Activated naive CD8-positive, alpha-beta T cell treated with anti-CD3 and anti-CD28 coated beads, Interleukin-2, amount 50 U/mL, for 24 hours (primary cell): ENCODE results near the gene XCR1.
"Not testable (repeated sequence)": the region's sequence is repeated elsewhere in the genome, so short reads cannot be mapped to it uniquely, and the experiment has no call there.

Source experiments
- ATAC-seq: fragments of 150-1000 bp; cut with Tn5 transposase; one replicate; pipeline ENCODE4 v1.10.0; 2021
- DNase-seq: peaks from one replicate; pipeline ENCODE4 v3.0.0; 2021
- H3K27ac Mint-ChIP-seq: one replicate; pipeline ENCODE4 v1.8.0; 2021; ENCODE audit warnings: mild to moderate bottlenecking, mixed read lengths
- H3K27me3 Mint-ChIP-seq: one replicate; pipeline ENCODE4 v1.8.0; 2021; ENCODE audit warnings: mixed read lengths
- H3K36me3 Mint-ChIP-seq: one replicate; pipeline ENCODE4 v1.8.0; 2021; ENCODE audit warnings: low read depth, mixed read lengths
- H3K4me1 Mint-ChIP-seq: one replicate; pipeline ENCODE4 v1.8.0; 2021; ENCODE audit warnings: mixed read lengths
- H3K4me3 Mint-ChIP-seq: one replicate; pipeline ENCODE4 v1.8.0; 2021; ENCODE audit warnings: mild to moderate bottlenecking, moderate library complexity, mixed read lengths
- H3K9me3 Mint-ChIP-seq: one replicate; pipeline ENCODE4 v1.8.0; 2021; ENCODE audit warnings: mixed read lengths

Gene XCR1

DNA sequence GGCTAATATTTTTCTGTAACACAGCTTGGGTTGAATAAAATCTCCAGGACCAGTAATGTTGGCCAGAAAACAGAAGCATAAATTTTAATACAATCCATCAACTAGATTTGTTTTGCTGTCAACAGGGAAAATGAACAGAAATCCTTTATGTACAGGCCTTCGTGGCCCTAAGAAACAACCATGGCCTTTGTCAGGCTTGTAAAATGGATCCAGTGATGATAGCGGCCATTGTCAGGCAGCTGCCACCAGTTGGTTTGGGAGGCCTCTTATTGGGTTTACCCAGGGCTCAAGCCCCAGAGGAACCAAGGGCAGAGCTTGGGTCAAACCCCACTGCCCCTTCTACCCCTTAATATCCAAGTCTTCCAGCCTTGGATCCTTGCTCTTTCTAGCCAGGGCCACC lies 26.1 kb downstream of the XCR1 start:
- DNase-seq = no peak
- no peak overlapping the region for H3K27ac Mint-ChIP-seq
- peaks cover 8% of the 10 kb centered on the region for H3K27me3 Mint-ChIP-seq
- H3K4me1 Mint-ChIP-seq = peaks cover 5% of the 10 kb centered on the region
- no peaks in the 10 kb centered on the region for H3K36me3 Mint-ChIP-seq
- H3K4me3 Mint-ChIP-seq = no peak overlapping the region
- H3K9me3 Mint-ChIP-seq = no peaks in the 10 kb centered on the region
- no peak for ATAC-seq

DNA sequence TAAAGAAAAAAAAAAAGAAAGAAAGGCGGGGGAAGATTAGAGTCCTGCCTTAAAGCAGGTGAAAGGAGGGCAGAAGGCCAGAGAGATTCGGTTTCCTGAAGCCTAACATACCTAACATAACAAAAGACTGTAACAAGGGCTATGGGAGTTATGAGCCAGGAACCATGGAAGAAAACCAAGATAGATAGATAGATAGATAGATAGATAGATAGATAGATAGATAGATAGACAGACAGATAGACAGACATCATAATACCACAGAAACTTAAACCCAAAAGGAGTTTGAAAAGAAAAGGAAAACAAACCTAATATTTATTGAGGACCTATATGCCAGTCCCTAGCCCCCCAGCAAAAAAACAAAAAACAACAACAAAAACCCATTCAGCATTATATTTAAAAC lies 29.3 kb downstream of the XCR1 start:
- Mint-ChIP-seq H3K36me3 (no peaks in the 10 kb centered on the region), H3K27ac (no peak overlapping the region), H3K27me3 (peaks cover 6% of the 10 kb centered on the region), H3K9me3 (no peaks in the 10 kb centered on the region), H3K4me1 (peaks cover 25% of the 10 kb centered on the region), H3K4me3 (no peak overlapping the region)
- ATAC-seq (no peak), DNase-seq (no peak)

DNA sequence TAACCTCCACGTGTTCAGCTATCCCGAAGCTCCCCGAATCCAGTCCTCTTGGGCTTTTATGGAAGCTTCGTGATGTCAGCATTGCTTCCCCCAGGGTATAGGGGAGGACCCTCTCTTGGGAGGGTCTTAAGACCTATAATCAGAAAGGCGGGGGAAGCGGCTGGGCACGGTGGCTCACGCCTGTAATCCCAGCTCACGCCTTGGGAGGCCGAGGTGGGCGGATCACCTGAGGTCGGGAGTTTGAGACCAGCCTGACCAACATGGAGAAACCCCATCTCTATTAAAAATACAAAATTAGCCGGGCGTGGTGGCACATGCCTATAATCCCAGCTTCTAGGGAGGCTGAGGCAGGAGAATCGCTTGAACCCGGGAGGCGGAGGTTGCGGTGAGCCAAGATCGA lies 29.8 kb downstream of the XCR1 start:
- DNase-seq, H3K27me3 Mint-ChIP-seq, H3K27ac Mint-ChIP-seq, H3K9me3 Mint-ChIP-seq, H3K36me3 Mint-ChIP-seq, ATAC-seq, H3K4me3 Mint-ChIP-seq: not testable (repeated sequence)
- peaks cover 30% of the 10 kb centered on the region for H3K4me1 Mint-ChIP-seq

DNA sequence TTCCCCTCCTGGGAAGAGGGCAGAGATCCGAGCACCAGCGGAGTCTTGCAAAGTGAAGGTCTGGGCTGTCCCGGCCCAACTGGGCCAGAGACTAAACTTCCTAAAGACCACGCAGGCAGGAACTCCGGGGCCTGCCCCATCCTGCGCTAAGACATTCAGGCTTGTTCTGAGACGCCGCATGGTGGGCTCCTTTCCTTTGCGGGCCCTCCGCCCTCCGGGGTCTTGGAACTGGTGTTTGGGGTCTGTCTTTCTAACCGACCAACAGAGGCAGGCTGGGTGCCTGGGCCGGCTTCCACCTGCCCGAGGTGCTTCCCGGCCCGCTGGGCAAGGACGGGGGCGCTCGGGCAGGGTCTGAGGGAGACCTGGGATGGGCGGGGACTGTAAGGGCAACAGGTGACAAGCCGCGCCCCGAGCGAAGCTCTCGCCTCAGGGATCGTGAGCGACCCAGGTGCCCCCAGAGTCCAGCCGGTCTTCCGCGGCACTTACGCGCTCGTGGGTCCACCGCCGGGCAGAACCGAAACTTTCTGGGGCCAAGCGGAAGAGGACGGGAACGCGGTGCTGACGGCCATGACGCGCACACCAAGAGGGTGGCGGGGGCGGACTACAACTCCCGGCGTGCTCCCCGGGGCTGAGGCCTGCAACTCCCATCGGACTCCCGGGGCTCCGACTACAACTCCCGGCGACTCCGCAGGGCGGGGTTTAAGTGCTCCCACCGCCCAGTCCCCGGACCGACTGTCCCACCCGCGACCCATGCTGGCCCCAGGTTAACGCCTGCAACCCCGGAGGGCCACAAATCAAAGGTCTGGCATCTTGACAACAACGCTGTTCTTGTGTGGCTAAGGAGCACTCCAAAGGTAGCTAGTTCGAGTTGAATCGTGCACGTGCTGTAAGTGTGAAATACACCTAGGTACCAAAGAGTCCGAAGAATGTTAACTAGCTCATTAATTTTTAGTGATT lies 31.8 kb downstream of the XCR1 start, which contains the start of gene FYCO1:
Gene FYCO1 (minus strand): TSS at position 589 of the 957 bp plus-strand sequence. CDS start 10,914 bp downstream, outside the sequence.
- peaks cover 6% of the 10 kb centered on the region for H3K27me3 Mint-ChIP-seq
- H3K36me3 Mint-ChIP-seq = peaks cover 5% of the 10 kb centered on the region
- ATAC-seq (peak; percentile 85), DNase-seq (peak; percentile 93)
- H3K4me1 Mint-ChIP-seq = peaks cover 43% of the 10 kb centered on the region
- peak within 1 kb of the TSS; percentile 87 for H3K27ac Mint-ChIP-seq
- H3K9me3 Mint-ChIP-seq = no peaks in the 10 kb centered on the region
- H3K4me3 Mint-ChIP-seq = peak within 1 kb of the TSS; percentile 82

DNA sequence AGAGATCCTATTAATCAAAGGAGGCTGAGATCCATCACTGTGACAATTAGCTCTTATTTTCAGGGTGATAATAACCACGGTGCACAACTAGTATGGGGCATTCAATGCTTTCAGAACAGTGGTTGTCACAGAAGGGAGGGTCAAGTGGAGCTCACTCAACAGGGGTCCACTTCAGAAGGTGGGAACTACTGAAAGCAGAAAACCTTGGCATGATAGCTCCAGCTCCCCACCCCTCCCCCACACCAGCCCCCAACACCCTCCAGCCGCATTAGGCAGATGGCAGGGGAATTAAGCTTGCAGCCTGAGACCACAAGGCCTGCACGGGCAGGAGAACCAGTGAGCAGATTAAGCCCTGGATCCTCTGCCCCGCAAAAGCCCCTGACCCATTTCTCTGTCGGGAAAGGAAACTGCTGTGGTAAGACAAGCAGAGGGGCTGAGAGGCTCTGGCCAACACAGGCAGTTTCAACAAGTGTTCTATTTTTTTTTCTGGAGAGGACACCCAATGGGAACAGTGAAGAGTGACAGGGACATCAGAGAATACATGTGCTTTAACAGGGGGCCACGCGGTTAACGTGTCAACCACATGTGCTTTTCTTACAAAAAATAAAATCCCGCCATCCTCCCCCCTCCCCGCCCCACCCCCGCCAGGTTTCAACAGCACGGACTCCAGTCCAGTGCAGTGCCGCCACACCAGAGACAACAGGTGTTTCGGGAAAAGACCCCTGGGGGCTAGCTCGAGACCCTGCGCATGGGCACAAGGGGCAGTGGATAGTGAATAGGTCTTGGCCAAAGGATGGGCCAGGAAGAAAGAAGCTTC lies 32.7 kb downstream of the XCR1 start:
- DNase-seq (peak; percentile 61), ATAC-seq (peak; percentile 70)
- no peaks in the 10 kb centered on the region for H3K9me3 Mint-ChIP-seq
- H3K4me1 Mint-ChIP-seq = peaks cover 52% of the 10 kb centered on the region
- peaks cover 7% of the 10 kb centered on the region for H3K36me3 Mint-ChIP-seq
- H3K27me3 Mint-ChIP-seq = peaks cover 4% of the 10 kb centered on the region
- peak overlapping the region; percentile 82 for H3K4me3 Mint-ChIP-seq
- peak overlapping the region; percentile 87 for H3K27ac Mint-ChIP-seq

GRCh38 chr3:45993421-45994027 lies 33.8 kb downstream of the XCR1 start:
- peak; percentile 34 for ATAC-seq
- H3K4me3 Mint-ChIP-seq = peak overlapping the region; percentile 20
- H3K27me3 Mint-ChIP-seq = no peaks in the 10 kb centered on the region
- H3K4me1 Mint-ChIP-seq = peaks cover 63% of the 10 kb centered on the region
- no peaks in the 10 kb centered on the region for H3K9me3 Mint-ChIP-seq
- DNase-seq = no peak
- peaks cover 9% of the 10 kb centered on the region for H3K36me3 Mint-ChIP-seq
- H3K27ac Mint-ChIP-seq = peak overlapping the region; percentile 28

DNA sequence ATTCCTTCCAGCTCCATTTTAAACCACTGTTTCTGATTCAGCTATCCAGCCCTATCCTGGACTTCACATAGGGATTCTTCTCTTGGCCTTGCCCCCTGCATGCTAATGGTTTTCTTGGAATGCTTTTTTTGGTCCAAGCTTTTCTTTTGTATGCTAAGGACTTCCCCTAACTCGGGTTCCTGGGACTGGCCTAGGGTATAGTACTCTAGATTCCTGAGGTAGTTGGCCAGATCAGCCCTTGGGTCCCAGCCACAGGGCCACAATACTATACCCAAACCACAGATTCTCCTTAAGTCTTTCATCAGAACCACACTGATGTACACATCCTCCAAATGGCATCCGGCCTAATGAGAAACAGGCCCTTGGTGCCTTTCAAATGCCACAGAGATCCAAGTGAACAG lies 34.5 kb downstream of the XCR1 start:
- peaks cover 69% of the 10 kb centered on the region for H3K4me1 Mint-ChIP-seq
- peaks cover 9% of the 10 kb centered on the region for H3K36me3 Mint-ChIP-seq
- no peaks in the 10 kb centered on the region for H3K27me3 Mint-ChIP-seq
- H3K27ac Mint-ChIP-seq = peak overlapping the region; percentile 28
- no peaks in the 10 kb centered on the region for H3K9me3 Mint-ChIP-seq
- no peak for ATAC-seq
- peak overlapping the region; percentile 20 for H3K4me3 Mint-ChIP-seq
- DNase-seq = no peak

DNA sequence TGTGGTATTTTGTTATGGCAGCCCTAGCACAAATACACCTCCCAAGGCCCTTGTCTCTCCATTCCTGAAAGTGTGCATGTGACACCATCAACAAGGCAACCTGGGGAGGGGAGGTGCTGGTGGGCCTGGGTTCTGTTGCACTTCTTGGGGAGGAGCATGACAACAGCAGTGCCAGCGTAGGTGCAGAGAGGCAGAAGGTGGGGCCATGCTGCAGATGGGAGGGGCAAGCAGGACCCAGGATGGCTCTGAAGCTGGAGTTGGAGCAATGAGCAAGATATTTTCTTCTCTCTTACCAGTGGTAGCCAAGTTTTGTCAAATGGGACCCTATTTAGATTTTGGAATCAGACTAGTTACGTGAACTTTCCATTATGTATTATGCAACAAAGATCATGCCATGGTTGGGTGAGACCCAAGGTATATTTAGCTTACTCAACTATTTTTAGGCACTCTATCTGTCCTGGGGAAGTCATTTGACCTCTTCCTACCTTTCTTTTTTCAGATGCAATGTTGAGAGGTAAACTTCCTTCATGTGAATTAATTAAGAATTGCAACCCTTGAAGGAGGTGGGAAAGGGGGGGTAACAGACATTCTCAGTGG lies 35.1 kb downstream of the XCR1 start:
- peaks cover 72% of the 10 kb centered on the region for H3K4me1 Mint-ChIP-seq
- no peak overlapping the region for H3K4me3 Mint-ChIP-seq
- ATAC-seq (no peak), DNase-seq (no peak)
- peaks cover 9% of the 10 kb centered on the region for H3K36me3 Mint-ChIP-seq
- H3K27me3 Mint-ChIP-seq = no peaks in the 10 kb centered on the region
- no peak overlapping the region for H3K27ac Mint-ChIP-seq
- no peaks in the 10 kb centered on the region for H3K9me3 Mint-ChIP-seq

- no peak for DNase-seq
- no peak for ATAC-seq
- Mint-ChIP-seq H3K4me1 (peaks cover 77% of the 10 kb centered on the region), H3K36me3 (peaks cover 9% of the 10 kb centered on the region), H3K27ac (no peak overlapping the region), H3K9me3 (no peaks in the 10 kb centered on the region), H3K4me3 (no peak overlapping the region), H3K27me3 (no peaks in the 10 kb centered on the region)
Observed at GRCh38 chr3:45991341-45991740, 35.9 kb downstream of the XCR1 start.

DNA sequence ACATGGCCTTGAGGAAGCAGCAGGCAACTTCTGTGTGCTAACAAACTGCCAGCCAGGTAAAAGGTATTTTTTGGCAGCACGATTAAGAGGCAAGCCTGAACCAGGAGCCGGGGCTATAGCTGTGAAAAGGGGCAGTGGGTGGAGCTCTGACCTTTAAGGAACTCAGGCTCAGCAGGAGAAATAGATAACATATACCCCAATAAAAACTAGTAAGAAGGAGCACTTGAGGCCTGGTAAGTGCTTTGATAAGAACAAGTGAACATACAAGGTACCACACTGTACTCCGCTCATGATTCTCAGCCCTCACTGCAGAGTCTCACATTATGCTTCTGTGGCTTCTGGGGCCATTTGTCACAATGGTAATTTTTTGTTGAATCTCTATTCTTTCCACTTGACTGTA lies 37.1 kb downstream of the XCR1 start:
- ATAC-seq = peak; percentile 10
- no peaks in the 10 kb centered on the region for H3K9me3 Mint-ChIP-seq
- DNase-seq = no peak
- peaks cover 10% of the 10 kb centered on the region for H3K36me3 Mint-ChIP-seq
- peak overlapping the region; percentile 9 for H3K27ac Mint-ChIP-seq
- no peak overlapping the region for H3K4me3 Mint-ChIP-seq
- H3K27me3 Mint-ChIP-seq = no peaks in the 10 kb centered on the region
- H3K4me1 Mint-ChIP-seq = peaks cover 75% of the 10 kb centered on the region

GRCh38 chr3:45988804-45989203 lies 38.5 kb downstream of the XCR1 start:
- no peak overlapping the region for H3K27ac Mint-ChIP-seq
- H3K4me3 Mint-ChIP-seq = no peak overlapping the region
- H3K36me3 Mint-ChIP-seq = peaks cover 21% of the 10 kb centered on the region
- H3K4me1 Mint-ChIP-seq = peaks cover 70% of the 10 kb centered on the region
- DNase-seq (no peak), ATAC-seq (peak; percentile 59)
- H3K9me3 Mint-ChIP-seq = no peaks in the 10 kb centered on the region
- H3K27me3 Mint-ChIP-seq = no peaks in the 10 kb centered on the region

DNA sequence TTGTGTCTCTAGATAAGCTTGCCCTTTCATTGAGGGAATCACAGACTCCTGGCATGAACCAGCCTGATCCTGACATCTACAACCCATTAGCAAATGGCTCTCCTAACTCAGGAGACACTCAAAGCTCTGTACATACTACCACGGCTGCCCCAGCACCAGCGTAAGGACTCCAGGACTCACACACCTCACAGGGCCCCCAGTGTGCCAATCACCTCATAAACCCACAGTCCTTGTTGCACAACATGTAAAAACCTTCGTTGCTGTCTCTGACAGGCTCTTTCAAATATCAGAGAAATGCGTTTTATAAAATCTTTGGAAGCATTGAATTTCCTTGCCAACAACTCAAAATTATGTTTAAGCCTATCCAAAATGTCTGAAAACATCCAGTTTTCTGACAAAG lies 38.9 kb downstream of the XCR1 start:
- ATAC-seq (no peak), DNase-seq (no peak)
- no peaks in the 10 kb centered on the region for H3K9me3 Mint-ChIP-seq
- H3K27me3 Mint-ChIP-seq = no peaks in the 10 kb centered on the region
- H3K4me3 Mint-ChIP-seq = no peak overlapping the region
- H3K27ac Mint-ChIP-seq = peak overlapping the region; percentile 40
- H3K4me1 Mint-ChIP-seq = peaks cover 65% of the 10 kb centered on the region
- peaks cover 25% of the 10 kb centered on the region for H3K36me3 Mint-ChIP-seq

DNA sequence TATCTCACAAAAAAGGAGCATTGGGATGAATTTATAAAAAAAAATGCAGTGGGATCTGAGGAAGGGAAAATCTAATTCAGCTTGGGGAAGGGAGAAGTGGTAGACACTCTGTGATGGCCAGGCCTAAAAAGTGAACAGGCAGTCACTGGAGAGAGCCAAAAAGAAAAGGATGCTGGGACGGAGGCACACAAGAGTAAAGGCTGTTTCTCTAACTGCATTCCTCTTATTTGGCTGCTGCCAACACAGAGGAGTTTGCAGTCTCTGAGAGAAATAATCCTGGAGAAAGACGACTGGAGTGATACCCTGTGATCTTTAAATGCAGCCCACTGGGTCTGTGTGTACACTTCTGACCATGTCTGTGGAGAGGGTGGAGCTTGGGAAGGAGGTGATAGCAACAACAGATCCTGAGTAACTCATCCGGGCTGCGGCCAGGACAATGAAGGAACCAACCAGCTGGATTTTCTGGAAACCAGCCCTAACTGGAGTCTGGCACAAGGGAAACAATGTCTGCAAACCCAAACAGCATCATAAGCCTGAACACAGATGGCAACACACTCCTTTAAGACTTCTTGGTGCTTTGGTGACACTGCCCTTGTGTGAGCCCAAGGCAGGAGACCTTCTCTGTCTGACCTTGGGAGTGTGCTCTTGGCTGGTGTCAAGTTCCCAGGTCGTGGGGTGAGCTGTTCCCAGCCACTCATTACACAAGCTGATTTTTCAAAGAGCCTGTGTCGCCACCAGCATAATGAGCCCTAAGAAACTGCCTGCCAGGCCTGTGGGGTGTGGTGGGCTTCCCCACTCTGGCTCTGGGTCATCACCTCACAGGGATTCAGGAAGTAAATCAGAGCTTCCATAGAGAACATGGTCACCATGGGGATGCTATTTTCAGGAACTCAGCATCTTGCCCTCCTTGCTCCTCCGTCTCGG lies 39.7 kb downstream of the XCR1 start:
- no peak for DNase-seq
- Mint-ChIP-seq H3K27ac (peak overlapping the region; percentile 40), H3K36me3 (peaks cover 33% of the 10 kb centered on the region)

More for the DNA sequence above, 39.7 kb downstream of the XCR1 start:
- Mint-ChIP-seq H3K4me3 (no peak overlapping the region), H3K4me1 (peaks cover 58% of the 10 kb centered on the region), H3K27me3 (no peaks in the 10 kb centered on the region), H3K9me3 (no peaks in the 10 kb centered on the region)
- ATAC-seq = no peak
